Heart right ventricle (tissue), 16 donors: ENCODE results near the gene AMHR2. TPM values are rescaled to one million over a fixed set of nuclear protein-coding genes. Genes with fewer than 3 reads are reported as not detected.
A peak's percentile ranks its signal among the peaks of the same experiment; 100 is the strongest.

ENCODE experiments used
- ATAC-seq, 8 donors: fragments of 200-7000 bp; cut with Tn5 transposase; one replicate each; pipeline ENCODE4 v1.9.1; 2020; ENCODE audit warnings: mild to moderate bottlenecking in 8 of 8, moderate library complexity in 8 of 8, moderate number of reproducible peaks in 1 of 8
- DNase-seq, 2 donors: peaks; one replicate each; pipeline ENCODE4 v3.0.0-alpha.2; 2020
- H3K27ac ChIP-seq, 10 donors: fragments of 200-600 bp; sonication (generic) in 2 of 10; one replicate each; pipeline versions ENCODE4 v1.5.0 to v1.8.0; 2020 to 2022; ENCODE audit warnings: mild to moderate bottlenecking in 3 of 10
- H3K27me3 ChIP-seq, 7 donors: fragments of 200-600 bp; one replicate each; pipeline ENCODE4 v1.8.0; 2021 to 2022; ENCODE audit warnings: mild to moderate bottlenecking in 2 of 7
- H3K36me3 ChIP-seq, 9 donors: fragments of 200-600 bp; sonication (generic) in 1 of 9; one replicate each; pipeline versions ENCODE4 v1.5.0 to v1.8.0; 2020 to 2022; ENCODE audit warnings: mild to moderate bottlenecking in 2 of 9
- H3K4me1 ChIP-seq, 9 donors: fragments of 200-600 bp; sonication (generic) in 1 of 9; one replicate each; pipeline versions ENCODE4 v1.5.0 to v1.8.0; 2020 to 2022; ENCODE audit warnings: mild to moderate bottlenecking in 4 of 9
- H3K4me3 ChIP-seq, 10 donors: fragments of 200-600 bp; sonication (generic) in 2 of 10; one replicate each; pipeline versions ENCODE4 v1.5.0 to v1.8.0; 2020 to 2022; ENCODE audit warnings: mild to moderate bottlenecking in 7 of 10, moderate library complexity in 2 of 10
- H3K9me3 ChIP-seq, 11 donors: fragments of 200-600 bp in 10 of 11; sonication (generic) in 2 of 11; one replicate each; pipeline versions ENCODE4 v1.5.0 to v1.8.0; 2013 to 2022; ENCODE audit warnings: mild to moderate bottlenecking in 2 of 11, control low read depth in 1 of 11, moderate library complexity in 1 of 11
- WGBS, 2 donors: extraction: QIAGEN DNeasy Blood & Tissue Kit; methylation state at CpG; one replicate each; pipeline ENCODE4 v1.1.7; 2013; ENCODE audit warnings: inconsistent platforms in 1 of 2; 5-methylcytosine and 5-hydroxymethylcytosine counted together
- intact Hi-C, 10 donors: fragments of 100-400 bp; cut with DNase I; formaldehyde crosslinking; loops; one replicate each; pipeline versions ENCODE4 v1.11.1 to v1.14.2; 2022
- polyA plus RNA-seq, 2 donors: library from polyadenylated mRNA; stranded (reverse); fragments of 200-250 nt; gene quantifications; one replicate each; pipeline ENCODE4 v1.2.3, GENCODE V29; 2013
- total RNA-seq, 10 donors: library from RNA; stranded (reverse); fragmentation: NEBNext Ultra II Directional in 3 of 10; extraction: Animal tissue kit (Norgen Biotek cat#: 25700) in 3 of 10; gene quantifications; one replicate each; pipeline versions ENCODE4 v1.2.1 to v1.2.4, GENCODE V29; 2021 to 2023
- TF ChIP-seq, protein P1 (sequence below), 9 donors: fragments of 200-600 bp; sonication (generic) in 2 of 9; IDR thresholded peaks; one replicate each; pipeline versions ENCODE4 v1.5.0 to v1.8.0; 2021 to 2022; ENCODE audit warnings: antibody characterized with exemption in 9 of 9, mild to moderate bottlenecking in 5 of 9, moderate library complexity in 1 of 9
- donor health status: Arrhythmogenic right ventricular cardiomyopathy.
- donor health status: ischemic (EF 13 %, LVEDD 7.1; RV severe dilation, severe dysfunction).
- donor health status: healthy with polysubstance abuse.
- donor health status: DM: no; HTN: yes; CAD: no.
- donor health status: DM: no; HTN: no; CAD: no.
- donor health status: ischemic (EF 25% LVEDD 6.9; RV normal size, moderate dysfunction).
- donor health status: ischemic (EF 25% LVEDD 5.7; RV mildly dilated, moderate dysfunction).
- donor health status: healthy.
- donor health status: DM: yes; HTN: yes; CAD: no.
- donor health status: Ischemic cardiomyopathy.
- donor health status: ischemic (EF 35%, LVEDD 5.7; RV mildly dilated, moderate dysfunction).
- donor health status: nonischemic (EF 11% LVEDD 7.7; RV severe dilation, severe dysfunction).
- donor health status: DM: yes; HTN: yes; CAD: no.
- donor health status: PGD.
- donor health status: ischemic (EF 29% LVEDD 5.4; RV normal size, mild dysfunction).
- donor health status: nonischemic (EF 23%, LVEDD 6.1; RV moderate dilation, normal function).

Gene AMHR2
- total and polyA plus RNA-seq, 12 donors = 0.24 to 0.94 (median 0.64) TPM; not detected in 7

DNA sequence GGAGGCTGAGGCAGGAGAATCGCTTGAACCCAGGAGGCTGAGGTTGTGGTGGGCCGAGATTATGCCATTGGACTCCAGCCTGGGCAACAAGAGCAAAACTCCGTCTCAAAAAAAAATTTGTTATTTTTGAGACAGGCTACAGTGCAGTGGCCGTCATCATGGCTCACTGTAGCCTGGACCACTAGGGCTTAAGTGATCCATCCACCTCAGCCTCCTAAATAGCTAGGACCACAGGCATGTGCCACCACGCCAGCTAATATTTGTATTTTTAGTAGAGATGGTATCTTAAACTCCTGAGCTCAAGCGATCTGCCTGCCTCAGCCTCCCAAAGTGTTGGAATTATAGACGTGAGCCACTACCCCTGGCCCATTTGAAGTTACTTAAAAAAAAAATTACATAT lies 27.3 kb downstream of the AMHR2 start:
- Histone ChIP-seq H3K27ac (no peak overlapping the region), H3K9me3 (no peaks in the 10 kb centered on the region), H3K36me3 (peaks cover 0 to 54% (median 24%) of the 10 kb centered on the region in 9 donors), H3K27me3 (no peaks in the 10 kb centered on the region), H3K4me1 (peaks cover 3 to 34% (median 31%) of the 10 kb centered on the region in 9 donors), H3K4me3 (no peak overlapping the region)
- intact Hi-C loops = loop anchor here in 5 of 10 donors (1.0 to 10.0 kb wide), 5 partner anchors 10 to 56 kb away; partner anchors contain the start of genes NPFF (in 2 of the 5), TARBP2 (in 2 of the 5) and PRR13 (in 1 of the 5)
- TF ChIP-seq, protein P1, sequence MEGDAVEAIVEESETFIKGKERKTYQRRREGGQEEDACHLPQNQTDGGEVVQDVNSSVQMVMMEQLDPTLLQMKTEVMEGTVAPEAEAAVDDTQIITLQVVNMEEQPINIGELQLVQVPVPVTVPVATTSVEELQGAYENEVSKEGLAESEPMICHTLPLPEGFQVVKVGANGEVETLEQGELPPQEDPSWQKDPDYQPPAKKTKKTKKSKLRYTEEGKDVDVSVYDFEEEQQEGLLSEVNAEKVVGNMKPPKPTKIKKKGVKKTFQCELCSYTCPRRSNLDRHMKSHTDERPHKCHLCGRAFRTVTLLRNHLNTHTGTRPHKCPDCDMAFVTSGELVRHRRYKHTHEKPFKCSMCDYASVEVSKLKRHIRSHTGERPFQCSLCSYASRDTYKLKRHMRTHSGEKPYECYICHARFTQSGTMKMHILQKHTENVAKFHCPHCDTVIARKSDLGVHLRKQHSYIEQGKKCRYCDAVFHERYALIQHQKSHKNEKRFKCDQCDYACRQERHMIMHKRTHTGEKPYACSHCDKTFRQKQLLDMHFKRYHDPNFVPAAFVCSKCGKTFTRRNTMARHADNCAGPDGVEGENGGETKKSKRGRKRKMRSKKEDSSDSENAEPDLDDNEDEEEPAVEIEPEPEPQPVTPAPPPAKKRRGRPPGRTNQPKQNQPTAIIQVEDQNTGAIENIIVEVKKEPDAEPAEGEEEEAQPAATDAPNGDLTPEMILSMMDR (IDR thresholded peaks at IDR 0.05) = no peak
- DNase-seq (no peak), ATAC-seq (no peak)
- WGBS, 2 donors = 87 to 91% methylated on average over 7 of the region's 7 CpGs

GRCh38 chr12:53451661-53452158 lies 28.1 kb downstream of the AMHR2 start, which contains the start of gene PCBP2:
Gene PCBP2 (plus strand): TSS chr12:53452102. CDS start chr12:53454801, 2,699 bp downstream.
- DNase-seq (peak; percentile 97 to 99), ATAC-seq (peak; percentile 96 to 98 (median 98))
- TF ChIP-seq, protein P1 (IDR thresholded peaks at IDR 0.05) = peak; percentile 68 to 97 (median 87)
- 0% methylated on average over 27 to 29 of the region's 32 CpGs for WGBS, 2 donors
- intact Hi-C loops = loop anchor here in 7 of 10 donors (1.0 to 10.0 kb wide), 6 partner anchors 10 to 56 kb away; partner anchors contain the start of genes TARBP2 (in 5 of the 7), NPFF (in 2 of the 7) and PRR13 (in 1 of the 7)
- peaks cover 3 to 40% (median 34%) of the 10 kb centered on the region in 9 donors for H3K4me1 ChIP-seq
- peaks cover 0 to 54% (median 28%) of the 10 kb centered on the region in 9 donors for H3K36me3 ChIP-seq
- peak within 1 kb of the TSS; percentile 44 to 90 (median 68) for H3K4me3 ChIP-seq
- peak within 1 kb of the TSS; percentile 72 to 98 (median 93) for H3K27ac ChIP-seq
- no peaks in the 10 kb centered on the region for H3K9me3 ChIP-seq
- no peaks in the 10 kb centered on the region for H3K27me3 ChIP-seq

DNA sequence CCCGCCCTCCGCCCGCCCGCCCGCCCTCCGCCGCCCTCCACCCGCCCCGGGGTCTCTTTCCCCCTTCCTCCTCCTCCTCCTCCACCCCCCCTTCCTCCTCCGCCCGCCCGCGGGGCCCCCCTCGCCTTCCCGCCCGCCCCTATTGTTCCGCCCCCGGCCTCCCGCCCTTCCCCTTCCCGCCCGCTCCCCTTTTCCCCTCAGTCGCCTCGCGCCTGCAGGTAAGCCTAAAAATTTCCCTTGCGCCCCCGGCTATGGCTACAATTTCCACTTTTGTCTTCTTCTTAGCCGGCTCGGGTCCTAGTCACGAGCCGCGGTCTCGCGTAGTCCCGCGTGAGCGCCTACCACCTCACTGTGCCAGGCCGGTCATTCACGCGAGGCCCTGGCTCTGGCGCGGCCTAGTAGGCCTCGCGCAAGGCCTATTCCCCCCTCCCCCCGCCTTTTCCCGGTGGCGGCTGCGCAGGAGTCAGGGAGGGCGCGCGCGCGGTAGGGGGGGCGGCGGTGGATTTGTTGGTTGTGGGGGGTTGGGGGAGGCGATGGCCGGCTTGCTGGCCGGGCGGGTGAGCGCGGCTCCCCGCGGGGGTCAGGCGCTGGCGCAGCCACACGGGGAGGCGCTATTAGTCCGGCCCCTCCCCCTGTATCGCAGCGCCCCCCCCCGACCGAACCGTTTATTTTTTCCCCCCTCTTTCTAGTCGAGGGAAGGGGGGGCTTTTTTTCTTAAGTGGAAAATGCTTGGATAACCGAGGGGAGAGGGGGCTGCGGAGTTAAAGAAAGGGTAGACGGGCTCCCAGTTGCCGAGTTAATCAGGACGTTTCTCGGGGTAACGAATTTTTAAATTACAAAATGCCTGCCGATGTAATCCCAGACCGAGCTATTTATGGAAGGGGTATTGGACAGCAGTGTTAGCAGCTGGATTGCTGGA lies 28.8 kb downstream of the AMHR2 start:
- TF ChIP-seq, protein P1 (IDR thresholded peaks at IDR 0.05) = peak in 6 of 9 donors; percentile 48 to 68 (median 56)
- intact Hi-C loops = loop anchor here in 7 of 10 donors (2.0 to 10.0 kb wide), 5 partner anchors 40 to 55 kb away; partner anchors contain the start of genes TARBP2 (in 5 of the 7) and NPFF (in 2 of the 7)
- Histone ChIP-seq H3K4me1 (peaks cover 3 to 44% (median 34%) of the 10 kb centered on the region in 9 donors), H3K4me3 (peak overlapping the region; percentile 44 to 90 (median 68)), H3K9me3 (no peaks in the 10 kb centered on the region), H3K36me3 (peaks cover 0 to 56% (median 33%) of the 10 kb centered on the region in 9 donors), H3K27ac (peak overlapping the region; percentile 72 to 98 (median 93)), H3K27me3 (no peaks in the 10 kb centered on the region)
- DNase-seq (peak; percentile 88 to 93), ATAC-seq (peak; percentile 80 to 91 (median 86))
- WGBS, 2 donors = 0% methylated on average over 58 to 64 of the region's 82 CpGs
